ENCODE measurements around the gene ITGA7.

Gene ITGA7

DNA sequence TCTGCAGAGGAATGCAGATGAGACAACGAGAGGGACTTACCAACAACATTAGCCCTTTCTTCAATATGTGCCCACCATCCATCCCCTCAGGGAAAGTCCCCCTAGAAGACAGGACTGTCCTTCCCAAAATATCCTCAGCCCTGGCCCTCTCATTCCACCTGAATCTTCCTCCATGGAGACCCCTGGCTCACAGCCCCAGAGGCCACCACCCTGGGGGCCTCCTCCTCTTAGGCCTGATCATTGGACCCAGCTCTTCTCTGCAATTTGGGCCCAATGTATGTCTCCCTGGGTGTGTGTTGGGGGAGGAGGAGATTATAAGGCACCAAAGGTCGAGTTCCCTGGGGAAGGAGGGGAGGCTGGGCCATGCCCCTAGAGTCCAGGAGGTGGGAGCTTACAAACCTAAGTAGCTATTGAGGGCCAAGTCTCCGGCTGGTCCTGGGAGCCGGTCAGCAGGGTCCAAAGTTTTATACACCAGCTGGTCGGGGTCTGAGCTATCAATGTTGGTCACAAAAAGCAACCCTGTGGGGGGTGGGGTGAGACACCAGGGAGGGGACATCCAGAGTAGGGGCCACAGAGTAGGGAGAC, 8.1 kb downstream of the ITGA7 start:
- DNase-seq, result no peak

DNA sequence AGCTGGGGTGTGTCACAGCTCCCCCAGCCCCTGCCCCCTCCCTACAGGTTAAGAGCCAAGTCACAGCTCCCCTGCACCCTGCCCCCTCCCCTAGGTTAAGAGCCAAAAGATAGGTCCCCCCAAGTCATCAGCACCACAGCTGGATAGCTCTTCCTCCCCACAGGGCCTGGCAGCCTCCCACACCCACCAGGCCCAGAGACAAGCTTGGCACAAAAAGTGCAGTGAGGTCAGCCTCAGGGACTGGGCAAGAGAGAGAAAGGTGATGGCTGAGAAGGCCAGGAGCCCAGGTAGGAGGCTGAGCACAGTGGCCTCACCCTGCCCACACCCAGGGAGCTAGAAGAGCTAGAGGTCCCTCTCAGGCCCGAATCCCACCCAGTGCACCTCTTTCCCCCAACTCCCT, 8.7 kb downstream of the ITGA7 start:
- DNase-seq, result no peak

DNA sequence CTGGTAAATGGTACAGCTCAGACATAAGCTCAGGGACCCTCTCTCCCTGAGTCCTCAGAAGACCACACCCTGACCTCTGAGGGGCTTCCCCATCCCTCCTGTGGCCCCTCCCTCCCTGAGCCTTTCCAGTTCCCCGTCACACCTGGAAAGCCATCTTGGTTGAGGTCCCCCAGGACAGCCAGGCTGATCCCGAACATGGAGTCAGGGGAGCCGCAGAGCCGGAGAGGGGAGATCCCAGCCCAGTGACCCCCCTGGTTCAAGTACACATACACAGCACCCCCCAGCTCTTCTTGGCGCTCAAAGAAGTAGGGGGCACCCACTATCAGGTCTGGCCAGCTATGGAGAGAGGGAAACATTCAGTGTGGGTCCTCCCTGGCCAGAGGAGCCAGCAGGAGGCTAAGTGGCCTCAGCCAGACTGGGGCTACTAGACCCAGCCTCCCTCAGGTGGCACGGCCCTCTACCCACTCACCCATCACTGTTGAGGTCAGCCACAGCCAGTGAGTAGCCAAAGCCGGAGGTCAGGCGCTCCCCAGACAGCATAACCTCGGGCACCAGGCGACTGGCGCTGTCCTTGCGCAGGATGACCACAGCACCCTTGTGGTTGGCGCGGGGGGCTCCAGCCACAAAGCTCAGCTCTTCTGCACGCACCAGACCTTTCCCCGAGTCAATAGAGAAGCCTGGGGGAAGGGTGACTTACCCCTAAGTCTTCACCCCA, 9.3 kb downstream of the ITGA7 start:
- no peak for DNase-seq

DNA sequence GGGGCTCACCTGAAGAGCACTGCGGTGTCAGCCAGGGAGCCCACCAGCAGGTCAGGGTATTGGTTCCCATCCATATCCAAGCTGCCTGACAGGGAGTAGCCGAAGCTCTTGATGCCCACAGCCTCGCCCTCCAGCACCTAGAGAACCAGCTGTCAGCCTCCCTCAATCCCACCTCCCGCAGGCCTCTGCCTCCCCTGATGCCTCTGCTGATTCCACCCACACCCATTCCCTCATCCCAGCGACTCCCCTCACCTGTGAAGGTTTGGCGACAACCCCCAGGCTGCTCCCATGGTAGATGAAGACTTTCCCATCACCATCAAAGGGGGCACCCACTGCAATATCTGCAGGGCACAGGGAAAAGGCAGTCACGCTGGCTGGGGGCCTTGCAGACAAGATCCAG, 10.0 kb downstream of the ITGA7 start:
- DNase-seq, result no peak

DNA sequence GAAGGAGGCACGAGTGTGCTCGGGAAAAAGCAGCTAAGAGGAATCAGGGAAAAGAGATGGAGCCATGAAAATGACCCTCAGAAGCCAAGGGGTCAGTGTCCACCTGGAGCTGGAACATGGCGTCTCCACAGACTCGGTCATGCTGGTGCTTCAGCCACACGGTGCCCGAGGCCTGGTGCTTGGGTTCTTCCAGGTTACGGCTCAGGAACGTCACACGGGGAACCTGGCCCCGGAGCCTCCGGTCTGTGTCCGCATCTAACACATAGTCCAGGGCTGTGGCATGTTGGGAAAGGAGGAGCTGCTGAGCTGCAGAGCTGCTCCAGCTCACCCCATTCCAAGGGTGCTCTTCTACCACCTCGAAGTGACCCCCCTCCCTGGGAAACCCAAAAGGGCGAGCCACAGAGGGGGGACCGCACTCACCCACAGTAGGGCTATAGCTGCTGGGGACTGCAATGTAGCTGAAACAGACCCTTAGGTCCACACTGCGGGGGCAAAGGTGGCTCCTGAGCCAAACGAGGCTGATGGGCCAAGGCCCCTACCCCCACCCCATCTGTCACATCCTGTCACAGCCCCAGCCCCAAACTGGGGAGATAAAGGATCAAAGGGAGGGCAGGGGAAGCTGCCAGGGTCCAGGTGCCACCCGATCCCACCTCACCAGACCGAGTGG, 10.8 kb downstream of the ITGA7 start:
- no peak for DNase-seq

DNA sequence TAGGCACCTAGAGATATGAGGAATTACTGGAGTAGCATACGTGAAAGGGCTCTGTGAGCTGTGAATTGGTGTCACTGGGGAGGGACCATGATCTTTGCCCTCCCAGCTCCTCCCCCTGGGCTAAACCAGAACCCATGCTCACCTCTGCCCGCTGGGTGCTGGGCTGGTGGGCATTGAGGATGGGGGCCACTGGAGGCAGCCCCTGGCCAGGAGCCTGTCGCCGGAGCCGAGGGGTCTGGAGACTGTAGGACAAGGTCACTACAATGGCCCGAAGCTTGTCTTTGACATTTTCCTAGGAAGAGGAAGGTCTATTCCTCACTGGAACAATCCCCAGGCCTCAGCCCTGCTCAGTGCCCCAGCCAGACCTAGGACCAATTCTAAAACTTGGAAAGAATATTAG, 11.6 kb downstream of the ITGA7 start:
- no peak for DNase-seq

DNA sequence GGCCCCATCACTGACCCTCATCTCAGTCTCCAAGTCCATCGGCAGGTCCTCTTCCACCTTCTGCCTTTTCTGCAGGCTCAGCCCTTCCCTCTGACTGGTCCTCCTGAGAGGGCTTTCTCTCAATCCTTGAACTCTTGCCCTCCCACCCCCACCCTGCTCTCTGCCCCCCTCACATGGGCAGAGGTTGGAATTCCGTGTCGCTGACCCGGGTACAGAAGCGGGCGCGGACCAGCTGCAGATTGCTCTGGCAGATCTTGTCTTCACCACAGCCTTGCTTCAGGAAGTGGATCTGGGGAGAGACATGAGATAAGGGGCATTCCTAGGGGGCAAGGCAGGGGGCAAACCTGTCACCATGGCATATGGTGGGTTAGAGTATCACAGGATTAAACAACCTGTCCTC, 12.4 kb downstream of the ITGA7 start:
- DNase-seq, result no peak

DNA sequence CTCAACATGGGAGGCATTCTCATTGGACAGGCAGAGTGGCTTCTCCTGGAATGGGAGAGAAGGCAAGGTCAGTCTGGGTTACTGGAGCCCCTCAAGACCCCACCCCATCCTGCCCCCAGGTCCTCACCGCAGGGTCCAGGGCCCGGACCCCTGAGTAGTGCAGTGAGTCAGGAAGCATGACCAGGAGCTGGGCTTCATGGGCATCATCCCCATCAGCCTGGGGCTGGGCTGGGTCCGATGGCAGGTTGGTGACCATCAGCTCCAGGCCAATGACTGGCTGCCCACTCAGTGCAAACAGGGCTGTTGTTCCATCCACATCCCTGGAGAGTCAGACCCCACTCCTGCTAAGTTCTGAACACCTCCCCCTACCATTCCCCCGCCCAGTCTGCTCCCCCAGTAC, 13.1 kb downstream of the ITGA7 start:
- no peak for DNase-seq

DNA sequence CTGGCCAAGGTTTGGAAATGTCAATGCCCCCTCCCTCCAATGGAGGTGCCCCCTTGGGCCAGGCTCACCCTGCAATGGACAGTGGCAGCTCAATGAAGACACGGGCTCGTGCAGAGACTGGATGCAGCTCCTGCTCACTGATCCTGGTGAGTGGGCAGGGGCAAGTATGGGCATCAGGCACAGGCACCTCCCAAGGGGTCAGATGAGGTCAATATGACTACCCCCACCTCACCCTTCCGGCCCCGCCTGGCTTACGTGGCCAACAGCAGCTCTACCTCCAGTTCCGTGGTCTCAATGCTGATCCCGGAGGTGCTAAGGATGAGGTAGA, 13.6 kb downstream of the ITGA7 start:
- DNase-seq, result no peak

DNA sequence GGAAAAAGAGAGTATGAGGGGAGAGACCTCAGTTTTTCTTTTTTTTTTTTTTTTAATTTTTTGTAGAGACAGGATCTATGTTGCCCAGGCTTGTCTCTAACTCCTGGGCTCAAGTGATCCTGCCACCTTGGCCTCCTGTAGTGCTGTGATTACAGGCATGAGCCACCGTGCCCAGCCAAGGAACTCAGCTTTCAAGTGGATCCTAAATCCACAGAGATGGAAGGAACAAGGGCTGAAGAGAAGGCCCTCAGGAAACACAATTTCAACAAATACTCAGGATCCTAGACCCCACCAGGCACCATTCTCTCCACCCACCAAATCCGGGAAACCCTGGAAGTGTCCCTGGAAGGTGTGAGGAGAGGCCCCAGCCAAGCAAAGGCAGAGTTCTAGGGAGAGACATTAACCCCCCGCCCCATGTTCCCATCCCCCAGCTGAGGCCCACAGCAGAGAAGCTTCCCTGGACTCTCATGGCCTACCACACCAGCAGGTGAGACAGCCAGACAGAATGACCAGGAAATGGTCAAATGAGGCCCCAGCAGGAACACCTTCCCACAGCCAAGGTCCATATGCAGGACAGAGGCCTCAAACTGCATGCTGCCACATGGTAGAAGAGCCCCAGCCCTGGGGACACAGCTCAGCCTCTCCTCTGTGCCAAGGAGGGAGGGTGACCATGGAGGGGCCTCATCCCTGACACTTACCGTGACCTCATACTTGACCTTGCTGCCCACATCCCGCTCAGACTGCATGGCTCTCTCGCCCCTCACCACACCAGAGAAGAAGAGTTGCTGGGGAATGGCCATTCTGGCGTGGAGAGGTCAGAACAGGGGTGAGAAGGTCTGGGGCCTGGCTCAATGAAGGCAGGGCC, 14.1 kb downstream of the ITGA7 start:
- DNase-seq, result no peak

DNA sequence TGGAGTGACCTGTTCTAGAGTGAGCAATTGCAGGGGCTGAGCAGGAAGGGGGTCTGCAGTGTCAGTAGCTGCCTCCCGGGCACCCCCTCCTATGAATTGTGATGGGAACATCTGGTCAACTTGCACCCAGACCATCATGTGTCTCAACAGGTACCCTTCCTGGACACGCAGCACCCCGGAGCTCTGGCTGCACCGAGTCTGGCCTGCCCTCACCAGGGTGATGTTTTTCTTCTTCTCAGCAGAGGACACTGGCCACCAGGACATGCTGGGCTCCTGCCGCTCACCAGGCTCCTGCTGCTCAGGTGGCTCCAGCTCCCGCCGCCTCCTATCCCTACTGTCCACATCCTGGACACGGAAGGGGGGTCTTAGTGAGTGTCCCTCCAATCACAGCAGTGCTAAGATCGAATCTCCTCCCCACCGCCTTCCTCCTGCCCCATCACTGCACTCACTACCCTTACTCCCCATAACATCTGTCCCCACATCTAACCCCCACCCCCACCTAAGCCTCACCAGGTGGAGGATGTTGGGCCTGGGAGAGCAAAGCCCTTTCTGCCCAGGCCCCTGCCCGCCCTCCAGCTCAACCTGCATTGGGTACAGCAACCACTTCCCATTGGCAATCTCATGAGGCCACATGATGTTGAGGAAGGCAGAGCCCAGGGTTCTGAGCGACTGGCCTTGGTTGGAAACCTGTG, 14.9 kb downstream of the ITGA7 start:
- DNase-seq, result no peak

DNA sequence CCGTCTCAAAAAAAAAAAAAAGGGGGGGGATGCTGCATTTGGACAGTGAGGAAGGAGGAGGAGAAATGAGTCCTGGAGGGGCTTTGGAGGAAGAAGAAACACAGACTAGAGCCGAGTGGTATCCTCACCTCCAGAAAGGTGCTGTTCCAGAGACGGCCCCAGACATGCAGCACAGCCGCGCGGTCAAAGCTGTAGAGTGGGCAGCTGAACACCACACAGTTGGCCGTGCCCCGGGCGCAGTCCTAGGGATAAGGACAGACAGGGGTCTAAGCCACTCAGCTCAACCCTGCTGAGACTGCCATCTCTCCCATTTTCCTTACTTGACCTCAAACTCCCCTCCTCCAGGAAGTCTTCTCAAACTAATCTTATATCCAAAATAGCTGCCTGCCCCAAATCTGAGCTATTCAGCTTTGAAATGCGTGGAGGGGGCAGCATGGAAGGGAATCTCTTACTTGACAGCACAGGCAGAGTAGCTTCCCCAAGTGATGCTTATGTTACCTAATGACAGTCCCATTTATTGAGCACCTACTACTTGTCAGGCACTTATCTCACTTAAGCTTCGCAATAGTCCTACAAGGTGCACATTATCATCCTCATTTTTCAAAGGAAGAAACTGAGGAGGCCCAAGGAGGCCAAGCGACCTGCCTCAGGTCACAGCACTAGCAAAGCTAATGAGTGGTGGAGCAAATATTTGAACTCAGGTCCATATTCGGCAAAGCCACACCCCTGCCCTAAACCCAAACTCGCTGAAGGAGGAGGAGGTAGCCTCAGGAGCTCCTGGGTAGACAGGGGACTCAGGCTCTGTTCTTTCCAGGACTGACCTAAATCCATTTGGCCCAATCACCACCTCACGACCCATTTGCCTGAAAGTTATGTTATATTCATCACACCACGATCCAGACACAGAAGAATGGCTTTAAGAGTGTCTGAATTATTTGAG, 18.7 kb downstream of the ITGA7 start:
- no peak for DNase-seq

DNA sequence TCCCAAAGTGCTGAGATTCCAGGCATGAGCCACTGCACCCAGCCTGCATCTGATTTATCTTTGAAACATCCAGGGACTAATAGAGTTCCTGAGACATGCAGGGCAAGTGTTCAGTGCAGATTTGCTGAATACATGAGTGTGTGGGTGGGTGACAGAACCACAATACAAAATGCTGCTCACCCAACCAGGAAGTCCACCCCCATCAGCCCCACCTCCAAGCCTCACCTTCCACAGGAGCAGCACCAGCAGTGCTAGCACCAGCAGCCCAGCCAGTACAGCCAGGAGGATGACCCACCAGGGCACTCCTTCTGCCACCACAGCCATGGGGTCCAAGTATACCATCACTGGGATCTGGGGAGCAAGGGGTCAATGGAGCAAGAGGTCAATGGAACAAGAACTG, 20.0 kb downstream of the ITGA7 start:
- DNase-seq, result no peak

DNA sequence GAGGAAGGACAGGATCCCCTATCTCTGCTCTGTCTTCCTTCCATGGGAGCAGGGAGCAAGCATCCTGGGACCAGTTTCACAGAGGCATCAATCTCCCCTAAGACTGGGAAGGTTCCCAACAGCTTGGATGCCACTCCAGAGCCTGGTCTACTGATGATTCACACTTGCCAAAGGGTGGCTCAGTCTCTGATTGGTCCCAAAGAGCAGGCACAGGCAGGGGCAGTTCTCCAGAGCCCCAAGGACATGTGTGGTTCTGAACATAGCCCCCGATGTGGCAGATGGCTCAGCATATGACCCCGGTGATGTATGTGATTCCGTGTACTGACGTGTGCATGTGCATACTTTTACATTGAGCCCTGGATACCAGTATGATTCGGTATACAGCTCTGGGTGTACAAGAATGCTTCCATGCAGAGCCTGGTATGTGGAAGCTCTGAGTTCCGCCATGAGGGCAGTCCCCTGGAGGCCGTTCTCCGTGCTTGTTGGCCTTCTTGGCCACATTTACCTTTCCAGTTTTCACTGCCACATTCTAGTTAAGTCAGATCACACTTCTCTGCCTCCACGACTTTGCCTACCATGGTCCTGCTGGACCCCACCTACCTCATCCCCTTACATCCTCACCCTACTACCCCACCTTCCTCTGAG, 21.2 kb downstream of the ITGA7 start:
- DNase-seq, result no peak

DNA sequence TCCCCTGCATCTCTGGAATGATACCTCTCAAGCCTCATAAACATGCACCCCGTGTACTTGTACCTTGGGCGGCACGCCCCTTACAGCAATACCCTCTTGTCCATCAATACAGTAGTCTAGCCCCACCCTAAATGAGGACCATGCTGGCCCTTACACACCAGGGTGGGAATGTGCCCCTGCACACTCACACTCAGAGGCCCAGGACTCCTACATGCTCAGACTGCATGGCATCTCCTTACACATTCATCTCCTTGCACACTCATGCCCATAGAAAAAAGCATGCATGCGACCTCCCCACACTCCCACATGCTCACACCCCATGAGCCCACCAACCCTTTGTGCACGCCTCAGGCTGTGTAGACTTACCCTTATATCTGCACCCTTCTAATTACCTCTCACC, 22.0 kb downstream of the ITGA7 start:
- DNase-seq, result no peak

DNA sequence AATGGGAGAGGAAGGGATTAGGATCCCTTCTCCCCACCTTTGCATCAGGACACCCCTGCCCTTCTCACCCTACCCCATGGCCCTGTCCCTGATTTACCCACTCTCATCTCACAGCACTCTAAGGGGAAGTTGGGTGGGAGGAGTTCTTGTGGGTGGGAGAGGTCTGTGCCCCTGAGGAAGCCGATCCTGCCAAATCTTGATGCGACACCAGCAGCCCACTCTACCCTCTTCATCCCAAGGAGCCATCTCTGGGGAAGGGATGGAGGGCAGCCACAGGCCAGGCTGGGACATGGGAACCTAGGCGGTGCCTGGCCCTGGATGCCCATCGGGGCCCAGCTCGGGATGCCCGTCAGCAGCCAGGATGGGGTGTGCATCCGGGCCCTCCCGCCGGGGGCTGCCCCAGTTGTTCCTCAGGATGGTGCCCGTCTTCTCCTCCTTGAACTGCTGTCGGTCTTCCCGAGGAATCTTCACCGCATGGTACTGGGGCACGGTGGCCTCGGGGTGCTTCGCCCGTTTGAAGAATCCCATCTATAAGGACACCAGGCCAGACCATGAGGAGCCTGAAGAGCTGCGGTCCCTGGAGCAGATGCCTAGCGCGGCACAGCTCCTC, 22.8 kb downstream of the ITGA7 start:
- DNase-seq, result no peak

DNA sequence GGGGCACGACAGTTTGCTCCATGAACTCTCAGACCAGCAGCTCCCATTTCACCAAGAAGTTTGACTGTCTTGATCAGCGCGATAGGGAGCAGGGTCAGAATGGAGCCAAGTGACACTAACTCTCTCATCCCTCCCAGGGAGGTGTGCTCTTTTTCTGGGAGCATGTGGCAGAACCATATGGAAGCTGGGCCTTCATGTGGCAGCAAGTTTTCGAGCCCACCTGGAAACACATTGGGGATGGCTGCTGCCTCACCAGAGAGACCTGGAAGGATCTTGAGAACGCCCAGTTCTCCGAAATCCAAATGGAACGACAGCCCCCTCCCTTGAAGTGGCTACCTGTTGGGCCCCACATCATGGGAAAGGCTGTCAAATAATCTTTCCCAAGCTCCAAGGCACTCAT, 24.0 kb downstream of the ITGA7 start:
- DNase-seq, result no peak

DNA sequence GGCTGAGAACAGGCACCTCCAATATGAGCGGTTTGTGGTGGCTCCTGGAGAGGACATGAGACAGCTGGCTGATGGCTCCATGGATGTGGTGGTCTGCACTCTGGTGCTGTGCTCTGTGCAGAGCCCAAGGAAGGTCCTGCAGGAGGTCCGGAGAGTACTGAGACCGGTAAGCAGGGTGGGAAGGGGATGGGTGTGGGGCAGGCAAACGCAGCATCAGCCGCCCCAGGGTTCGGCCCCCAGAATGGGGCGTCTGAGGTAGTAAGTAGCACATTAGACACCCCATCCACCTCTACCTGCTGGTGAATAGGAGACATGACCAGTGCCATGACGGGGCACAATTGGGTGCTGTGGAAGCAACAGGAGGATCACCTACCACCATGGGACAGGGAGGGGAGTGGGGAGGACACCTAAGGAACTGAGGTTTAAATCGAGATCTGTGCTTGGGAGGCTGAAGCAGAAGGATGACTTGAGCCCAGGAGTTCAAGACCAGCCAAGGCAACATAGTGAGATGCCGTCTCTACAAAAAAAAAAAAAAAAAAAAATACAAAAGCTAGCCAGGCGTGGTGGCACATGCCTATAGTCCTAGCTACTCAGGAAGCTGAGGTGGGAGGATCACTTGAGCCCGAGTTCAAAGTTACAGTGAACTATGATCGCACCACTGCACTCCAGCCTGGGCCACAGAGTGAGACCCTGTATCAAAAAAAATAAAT, 25.5 kb downstream of the ITGA7 start:
- no peak for DNase-seq

DNA sequence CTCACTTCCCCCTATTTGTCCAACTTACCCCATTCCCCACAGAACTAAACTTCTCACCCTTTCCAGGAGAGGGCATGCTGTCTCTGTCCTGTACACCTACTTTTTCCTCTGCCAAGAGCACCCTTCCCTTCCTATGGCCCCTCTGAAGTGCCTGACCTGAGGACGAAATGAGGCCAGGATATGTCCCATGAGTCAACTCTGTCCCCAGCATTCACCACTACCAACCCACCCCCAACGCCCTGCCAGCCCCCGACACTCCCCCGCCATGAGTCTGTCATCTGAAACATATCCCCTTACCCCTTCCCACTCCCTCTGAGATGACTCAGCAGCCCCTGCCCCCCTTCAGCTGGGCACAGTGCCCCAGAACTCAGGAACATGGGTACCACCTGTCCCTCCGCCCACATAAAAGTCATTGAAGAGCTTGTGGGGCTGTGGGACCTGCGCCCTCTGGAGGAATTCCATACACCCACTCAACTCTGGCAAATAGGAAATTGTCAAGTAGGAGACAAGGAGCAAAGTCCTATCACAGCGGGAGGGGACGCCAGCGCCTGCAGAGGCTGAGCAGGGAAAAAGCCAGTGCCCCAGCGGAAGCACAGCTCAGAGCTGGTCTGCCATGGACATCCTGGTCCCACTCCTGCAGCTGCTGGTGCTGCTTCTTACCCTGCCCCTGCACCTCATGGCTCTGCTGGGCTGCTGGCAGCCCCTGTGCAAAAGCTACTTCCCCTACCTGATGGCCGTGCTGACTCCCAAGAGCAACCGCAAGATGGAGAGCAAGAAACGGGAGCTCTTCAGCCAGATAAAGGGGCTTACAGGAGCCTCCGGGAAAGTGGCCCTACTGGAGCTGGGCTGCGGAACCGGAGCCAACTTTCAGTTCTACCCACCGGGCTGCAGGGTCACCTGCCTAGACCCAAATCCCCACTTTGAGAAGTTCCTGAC, 26.3 kb downstream of the ITGA7 start:
- no peak for DNase-seq
